Osteoblast (primary cell): Measurements from ENCODE around the gene USP32. TPM values are rescaled to one million over a fixed set of nuclear protein-coding genes. Genes with fewer than 3 reads are reported as not detected.
"Not testable (repeated sequence)": the region's sequence is repeated elsewhere in the genome, so short reads cannot be mapped to it uniquely, and the experiment has no call there.

ENCODE experiments used
- DNase-seq: peaks from one replicate; pipeline ENCODE4 v3.0.0; 2011; ENCODE audit warnings: low spot score, mixed read lengths; ENCODE audit not compliant: insufficient read length; ENCODE audit errors: missing footprints
- H2AFZ ChIP-seq: 2 replicates; pipeline ENCODE4 v1.6.0; 2011; ENCODE audit warnings: mild to moderate bottlenecking, low read length
- H3K27ac ChIP-seq: 2 replicates; pipeline ENCODE4 v1.5.1; 2011; ENCODE audit warnings: mild to moderate bottlenecking, low read depth, low read length, moderate library complexity
- H3K27me3 ChIP-seq: 2 replicates; pipeline ENCODE4 v1.6.0; 2012; ENCODE audit warnings: mild to moderate bottlenecking, control low read depth, inconsistent platforms, low read length, moderate library complexity; ENCODE audit not compliant: insufficient read depth
- H3K36me3 ChIP-seq: 2 replicates; pipeline ENCODE4 v1.5.1; 2011; ENCODE audit warnings: mild to moderate bottlenecking, low read length, control low read depth, moderate library complexity; ENCODE audit not compliant: insufficient read depth
- H3K4me1 ChIP-seq: 2 replicates; pipeline ENCODE4 v1.5.1; 2011; ENCODE audit warnings: mild to moderate bottlenecking, low read length, control low read depth, moderate library complexity; ENCODE audit not compliant: insufficient read depth
- H3K4me2 ChIP-seq: 2 replicates; pipeline ENCODE4 v1.6.0; 2011; ENCODE audit warnings: mild to moderate bottlenecking, low read length; ENCODE audit not compliant: insufficient read depth
- H3K4me3 ChIP-seq: fragments of 200-600 bp; sonication (generic); 3 replicates; pipeline ENCODE4 v1.5.1; 2012; ENCODE audit warnings: mild to moderate bottlenecking, low read length, inconsistent platforms; ENCODE audit not compliant: insufficient read depth
- H3K79me2 ChIP-seq: 2 replicates; pipeline ENCODE4 v1.6.0; 2012; ENCODE audit warnings: mild to moderate bottlenecking, low read length, control low read depth, inconsistent platforms; ENCODE audit not compliant: insufficient read depth
- H3K9me3 ChIP-seq: 2 replicates; pipeline ENCODE4 v1.5.1; 2011; ENCODE audit warnings: low read depth, low read length, control low read depth
- H4K20me1 ChIP-seq: 2 replicates; pipeline ENCODE4 v1.6.0; 2012; ENCODE audit warnings: mild to moderate bottlenecking, low read length, control low read depth; ENCODE audit not compliant: insufficient read depth
- CTCF ChIP-seq: IDR thresholded peaks from 2 replicates; pipeline ENCODE4 v1.5.1; 2011; ENCODE audit warnings: mild to moderate bottlenecking, low read depth, low read length, moderate library complexity; ENCODE audit errors: extremely low read depth
- total RNA-seq: library from RNA; depleted of rRNA; stranded (reverse); fragments of >200 nt; gene quantifications from 2 replicates; pipeline ENCODE4 v1.2.3, GENCODE V29; 2012

USP32 gene
- total RNA-seq, 1 donor: 99.5 TPM

- Histone ChIP-seq H4K20me1 (peaks cover 48% of the 10 kb centered on the region), H2AFZ (no peak overlapping the region), H3K4me2 (no peak overlapping the region), H3K36me3 (no peaks in the 10 kb centered on the region), H3K4me1 (peaks cover 15% of the 10 kb centered on the region), H3K27me3 (no peaks in the 10 kb centered on the region), H3K9me3 (no peaks in the 10 kb centered on the region), H3K27ac (peak overlapping the region; percentile 60), H3K4me3 (no peak overlapping the region), H3K79me2 (peaks cover 96% of the 10 kb centered on the region)
- DNase-seq: no peak
- TF ChIP-seq CTCF: no peak
Observed at GRCh38 chr17:60383379-60383778, 8.6 kb downstream of the USP32 start.

GRCh38 chr17:60381958-60382357, 10.0 kb downstream of the USP32 start:
- peaks cover 95% of the 10 kb centered on the region for H3K79me2 ChIP-seq

GRCh38 chr17:60379461-60379860, 12.5 kb downstream of the USP32 start:
- not testable (repeated sequence) for H3K4me3 ChIP-seq, H2AFZ ChIP-seq, H3K36me3 ChIP-seq, H3K4me2 ChIP-seq, H3K9me3 ChIP-seq, DNase-seq, H3K27me3 ChIP-seq, H3K27ac ChIP-seq
- Histone ChIP-seq H4K20me1 (peaks cover 21% of the 10 kb centered on the region), H3K79me2 (peaks cover 81% of the 10 kb centered on the region), H3K4me1 (peaks cover 11% of the 10 kb centered on the region)

More at GRCh38 chr17:60381958-60382357, 10.0 kb downstream of the USP32 start:
- Histone ChIP-seq H3K9me3 (no peaks in the 10 kb centered on the region), H3K4me3 (no peak overlapping the region), H2AFZ (no peak overlapping the region), H4K20me1 (peaks cover 37% of the 10 kb centered on the region), H3K27me3 (no peaks in the 10 kb centered on the region), H3K36me3 (no peaks in the 10 kb centered on the region), H3K27ac (no peak overlapping the region), H3K4me2 (no peak overlapping the region), H3K4me1 (peaks cover 15% of the 10 kb centered on the region)
- TF ChIP-seq CTCF: no peak
- no peak for DNase-seq

- H3K9me3 ChIP-seq, H3K36me3 ChIP-seq, H2AFZ ChIP-seq, H3K4me1 ChIP-seq, H3K4me3 ChIP-seq, H3K27me3 ChIP-seq, H3K4me2 ChIP-seq, H3K27ac ChIP-seq, DNase-seq: not testable (repeated sequence)
- peaks cover 12% of the 10 kb centered on the region for H4K20me1 ChIP-seq
- H3K79me2 ChIP-seq: peaks cover 78% of the 10 kb centered on the region
Observed at GRCh38 chr17:60378187-60378586, 13.7 kb downstream of the USP32 start.

- Histone ChIP-seq H3K36me3 (no peaks in the 10 kb centered on the region), H3K4me2 (no peak overlapping the region), H3K27ac (peak overlapping the region; percentile 58), H3K79me2 (peaks cover 77% of the 10 kb centered on the region), H4K20me1 (peaks cover 13% of the 10 kb centered on the region), H3K9me3 (no peaks in the 10 kb centered on the region), H2AFZ (no peak overlapping the region), H3K27me3 (no peaks in the 10 kb centered on the region), H3K4me1 (peaks cover 4% of the 10 kb centered on the region), H3K4me3 (no peak overlapping the region)
- no peak for TF ChIP-seq CTCF
- no peak for DNase-seq
Observed at GRCh38 chr17:60372790-60373483, 19.0 kb downstream of the USP32 start.
